Skin of body (tissue), 2 donors: Measurements from ENCODE around the gene DCDC2. TPM values are rescaled to one million over a fixed set of nuclear protein-coding genes. Genes with fewer than 3 reads are reported as not detected.
"Not testable (repeated sequence)": the region's sequence is repeated elsewhere in the genome, so short reads cannot be mapped to it uniquely, and the experiment has no call there.

Source experiments
- DNase-seq: peaks from one replicate; lab custom pipeline; 2025; lab: John Stamatoyannopoulos, UW
- total RNA-seq: library from RNA; depleted of rRNA; stranded (reverse); fragments of >200 nt; gene quantifications from one replicate; pipeline ENCODE4 v1.2.3, GENCODE V29; 2014

The DCDC2 gene
- total RNA-seq, 1 donor from 2014 or later: 1.2 TPM

DNA sequence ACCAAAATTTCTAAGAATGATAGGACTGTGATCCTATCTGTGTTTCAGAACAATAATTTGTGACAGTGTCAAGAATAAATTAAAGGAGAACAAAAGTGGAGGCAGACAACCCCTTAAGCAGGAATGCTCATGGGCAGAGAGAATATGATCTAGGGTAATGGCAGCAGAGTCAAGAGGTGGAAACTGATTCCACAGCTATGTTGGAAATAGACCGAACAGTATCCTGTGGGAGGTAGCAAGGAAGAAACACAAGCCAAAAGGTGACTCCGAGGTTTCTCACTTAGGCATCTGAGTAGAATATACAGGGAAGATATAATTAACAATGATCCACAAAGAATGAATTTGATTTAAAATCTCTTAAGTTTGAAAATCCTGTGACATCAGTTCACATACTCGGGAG is 131.3 kb downstream of the DCDC2 start:
- no peak for DNase-seq

DNA sequence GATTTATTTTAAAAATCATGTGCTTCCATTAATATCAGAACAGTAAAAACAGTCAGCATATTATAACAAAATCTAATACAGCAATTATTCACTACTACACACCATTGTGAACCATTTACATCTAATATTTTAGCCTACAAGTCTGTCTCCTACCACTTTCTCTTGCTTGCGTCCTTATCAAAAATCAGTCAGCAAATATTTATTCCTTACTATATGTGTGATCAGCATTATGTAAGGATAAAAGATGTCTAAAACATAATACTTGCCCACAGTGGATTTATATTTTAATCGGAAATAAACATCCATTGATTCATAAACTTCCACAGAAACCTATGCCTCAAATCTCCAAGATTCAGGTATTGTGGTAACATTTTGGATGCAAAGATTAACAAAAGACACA is 132.0 kb downstream of the DCDC2 start:
- DNase-seq: no peak

DNA sequence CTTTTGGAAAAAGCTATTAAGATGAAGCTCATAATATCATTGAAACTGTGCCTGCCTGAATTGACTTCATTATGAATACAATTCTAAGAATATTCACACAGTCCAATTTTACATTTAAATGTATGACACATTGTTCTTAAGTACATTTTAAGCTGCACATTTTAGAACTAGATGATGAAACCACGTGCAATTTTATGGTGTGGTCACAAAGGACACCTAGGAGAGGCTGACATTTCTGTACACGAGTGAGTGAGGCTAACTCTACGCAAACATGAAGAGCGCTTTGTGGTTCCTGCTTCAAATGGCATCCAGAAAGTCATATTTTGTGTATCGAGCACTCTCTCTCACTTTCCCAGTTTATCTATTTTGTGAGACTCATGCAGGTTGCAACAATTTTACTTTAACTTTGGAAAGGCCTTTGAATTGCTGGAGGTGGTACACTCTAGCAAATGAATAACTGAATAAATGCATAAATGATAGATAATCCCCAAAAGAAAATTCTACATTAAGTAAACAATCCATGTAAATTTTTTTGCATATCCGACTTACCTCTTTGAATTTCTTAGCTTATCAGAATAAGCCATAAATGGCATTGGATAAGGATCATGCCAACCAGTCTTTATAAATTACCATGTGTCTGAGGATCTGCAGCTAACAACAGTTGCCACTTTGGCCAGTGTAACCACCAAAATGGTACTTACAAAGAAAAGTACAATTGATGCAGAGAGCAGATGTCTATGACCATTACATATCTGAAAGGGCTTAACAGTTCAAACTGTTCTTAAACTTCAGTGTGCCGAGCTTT is 134.5 kb downstream of the DCDC2 start:
- DNase-seq: no peak

DNA sequence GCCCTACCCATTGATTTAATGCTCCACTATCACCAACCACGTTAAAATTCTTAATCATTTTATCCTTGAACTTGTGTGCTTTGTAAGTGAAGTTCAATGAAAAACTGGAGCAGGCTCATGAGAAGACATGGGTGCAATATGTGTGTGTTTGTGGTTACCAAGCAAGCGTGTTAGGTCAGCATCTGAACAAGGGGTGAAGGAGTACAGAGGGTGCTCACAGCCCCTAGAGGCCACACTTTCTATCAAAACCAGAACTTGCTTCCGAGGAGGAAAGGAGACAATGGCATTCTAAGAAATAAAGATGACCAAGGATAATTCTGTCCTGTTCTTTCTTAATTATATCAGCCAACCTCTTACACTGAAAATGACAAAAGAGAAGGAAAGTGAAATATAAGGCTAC is 138.2 kb downstream of the DCDC2 start:
- no peak for DNase-seq

DNA sequence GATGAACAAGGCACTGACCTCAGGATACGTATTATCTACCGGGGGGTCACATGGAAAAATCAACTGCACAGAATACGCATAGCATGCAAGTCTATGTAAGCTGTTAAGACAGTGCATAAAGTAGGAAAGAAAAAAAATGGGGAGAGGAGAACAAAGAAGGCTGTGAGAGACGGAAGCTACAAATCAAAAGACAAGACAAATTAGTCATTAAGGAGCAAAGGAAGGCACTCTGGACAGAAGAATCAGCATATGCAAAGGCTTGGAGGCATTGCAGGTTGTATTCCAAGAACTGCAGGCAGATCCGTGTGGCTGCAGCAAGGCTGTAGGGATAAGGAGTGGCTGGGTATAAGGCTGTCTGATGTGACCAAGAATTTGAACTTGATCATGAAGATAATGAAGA is 142.9 kb downstream of the DCDC2 start:
- DNase-seq: no peak

DNA sequence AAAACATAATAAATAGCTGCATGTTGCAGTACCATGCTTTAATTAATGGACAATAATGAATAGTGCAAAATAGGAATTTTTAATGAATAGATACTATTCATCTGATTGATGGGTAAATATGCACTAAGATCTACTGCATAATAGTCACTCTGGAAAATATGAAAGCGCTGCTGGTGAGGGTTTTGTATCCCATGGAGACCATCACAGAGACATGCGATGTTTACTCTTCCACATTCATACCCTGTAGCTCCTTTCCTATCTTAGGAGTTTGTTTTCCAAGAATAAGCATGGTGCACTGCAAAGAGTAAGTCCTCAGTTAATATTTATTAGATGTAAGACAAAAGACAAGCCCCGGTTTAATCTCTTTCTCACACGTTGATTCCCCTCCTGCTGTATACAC is 150.4 kb downstream of the DCDC2 start:
- peak; percentile 1 for DNase-seq

DNA sequence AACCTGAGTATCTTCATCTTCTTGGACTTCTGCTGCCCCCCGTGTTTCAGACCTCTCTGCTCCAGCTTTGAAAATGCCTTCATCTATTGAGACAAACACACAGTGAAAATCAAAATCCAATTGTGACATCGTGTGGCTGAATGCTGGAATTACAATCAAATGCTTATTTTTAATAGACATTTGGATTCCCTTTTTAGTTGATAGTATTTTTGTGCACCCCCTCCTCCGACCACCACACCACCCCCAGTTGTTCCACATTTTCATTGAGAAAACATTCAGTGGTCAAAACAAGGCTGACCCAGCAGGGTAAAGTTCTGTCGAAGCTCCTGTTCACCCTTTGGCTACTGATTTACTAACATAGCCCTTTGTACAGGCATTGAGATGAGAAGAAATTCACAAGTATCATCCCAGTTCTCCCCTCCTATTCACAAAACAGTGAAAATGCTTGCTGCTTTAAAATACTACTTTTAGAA is 152.8 kb downstream of the DCDC2 start:
- peak; percentile 47 for DNase-seq

DNA sequence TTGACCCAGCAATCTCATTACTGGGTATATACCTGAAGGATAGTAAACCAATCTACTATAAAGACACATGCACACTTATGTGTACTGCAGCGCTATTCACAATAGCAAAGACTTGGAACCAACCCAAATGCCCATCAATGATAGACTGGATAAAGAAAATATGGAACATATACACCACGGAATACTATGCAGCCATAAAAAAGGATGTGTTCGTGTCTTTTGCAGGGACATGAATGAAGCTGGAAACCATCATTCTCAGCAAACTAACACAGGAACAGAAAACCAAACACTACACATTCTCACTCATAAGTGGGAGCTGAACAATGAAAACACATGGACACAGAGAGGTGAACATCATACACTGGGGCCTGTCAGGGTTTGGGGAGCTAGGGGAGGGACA is 153.7 kb downstream of the DCDC2 start:
- not testable (repeated sequence) for DNase-seq

DNA sequence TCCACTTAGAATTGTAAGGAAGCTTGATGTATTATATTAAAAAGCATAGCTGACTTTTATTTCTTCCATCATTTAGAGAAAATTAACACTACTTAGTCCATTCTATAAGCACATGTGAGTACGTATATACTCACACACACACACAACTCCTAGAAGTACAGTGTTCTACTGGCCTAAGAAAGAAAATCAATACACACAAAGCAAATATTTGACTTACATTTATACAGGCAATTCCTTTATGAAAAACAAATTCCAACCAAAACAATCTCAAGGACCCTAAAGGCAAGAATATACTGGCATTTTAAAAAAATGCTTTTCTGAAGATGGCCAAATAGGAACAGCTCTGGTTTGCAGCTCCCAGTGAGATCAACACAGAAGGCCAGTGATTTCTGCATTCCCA is 160.0 kb downstream of the DCDC2 start:
- no peak for DNase-seq

DNA sequence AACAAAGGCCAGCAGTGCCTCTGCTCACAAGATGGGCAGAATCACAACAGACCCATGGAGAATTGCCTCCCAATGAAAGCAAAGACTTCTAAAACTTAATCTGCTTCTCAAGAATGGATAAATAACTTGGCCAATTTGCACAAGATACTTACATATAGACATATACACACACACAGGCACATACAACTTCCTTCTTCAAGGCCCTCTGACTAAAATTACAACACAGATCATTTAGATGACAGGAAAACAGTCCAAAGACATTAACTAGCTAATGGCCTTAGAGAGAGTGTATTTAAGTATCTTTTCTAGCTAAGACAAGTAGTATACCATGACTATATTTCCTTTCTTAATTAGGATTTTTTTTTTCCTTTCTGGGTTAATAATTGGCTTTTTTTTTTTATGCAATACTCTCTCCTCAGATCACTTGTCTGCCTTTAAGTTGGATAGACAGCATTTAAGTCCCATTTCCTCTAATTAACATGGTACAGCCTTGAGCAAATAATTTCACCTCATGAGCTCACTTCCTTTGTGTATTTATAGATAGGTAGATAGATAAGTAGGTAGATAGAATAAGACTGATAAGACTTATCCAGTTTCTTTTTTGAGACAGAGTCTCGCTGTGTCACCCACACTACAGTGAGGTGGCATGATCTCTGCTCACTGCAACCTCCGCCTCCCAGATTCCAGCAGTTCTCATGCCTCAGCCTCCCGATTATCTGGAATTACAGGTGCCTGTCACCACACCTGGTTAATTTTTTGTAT is 161.8 kb downstream of the DCDC2 start:
- DNase-seq: no peak

DNA sequence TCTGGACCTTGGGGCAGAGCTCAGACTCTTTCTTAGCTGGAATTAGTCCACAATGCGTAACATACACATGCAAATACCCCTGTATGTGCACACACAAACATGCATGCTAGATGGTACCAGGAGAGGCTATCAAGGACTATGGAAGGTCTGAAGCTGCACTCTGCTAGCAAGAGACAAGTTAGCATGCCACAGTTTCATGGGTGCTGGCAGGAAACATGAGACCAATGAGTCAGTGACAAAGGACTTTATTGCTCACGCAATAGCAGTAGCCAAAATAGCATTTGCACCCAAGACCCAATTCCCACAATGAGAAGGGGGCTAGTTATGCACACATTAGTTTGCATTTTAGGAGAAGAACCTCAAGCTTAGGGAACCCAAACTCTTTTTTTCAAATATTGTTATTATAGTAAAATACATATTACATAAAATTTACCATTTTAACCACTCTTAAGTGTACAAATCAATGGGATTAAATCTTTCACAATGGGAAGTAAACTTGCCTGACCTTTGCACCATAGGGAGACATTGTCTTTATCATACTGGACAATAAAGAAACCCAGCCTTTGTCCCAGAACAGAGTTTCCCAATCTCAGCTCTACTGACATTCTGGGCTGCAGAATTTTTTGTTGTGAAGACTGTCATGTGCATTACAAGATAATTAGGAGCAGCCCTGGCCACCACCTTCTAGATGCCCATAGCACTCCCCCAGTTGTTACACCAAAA is 162.7 kb downstream of the DCDC2 start:
- DNase-seq: no peak

DNA sequence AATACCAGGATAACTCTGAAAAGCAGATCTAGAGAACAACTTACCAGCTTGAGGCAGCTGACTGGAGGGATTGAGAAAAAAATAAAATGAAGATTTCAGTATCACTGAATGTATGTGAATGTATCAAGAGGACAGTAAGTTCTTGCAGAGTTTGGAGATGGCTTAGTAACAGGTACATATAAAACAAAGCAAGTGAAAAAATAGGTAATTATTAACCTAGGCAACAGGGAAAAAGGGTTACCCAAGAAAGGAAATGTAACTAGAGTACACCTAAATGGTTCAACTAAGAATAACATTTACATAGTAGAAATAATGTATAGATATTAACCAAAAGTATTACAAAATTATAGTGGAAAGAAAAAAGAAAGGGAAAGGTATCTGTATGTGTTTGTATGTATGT is 164.5 kb downstream of the DCDC2 start:
- DNase-seq: no peak

DNA sequence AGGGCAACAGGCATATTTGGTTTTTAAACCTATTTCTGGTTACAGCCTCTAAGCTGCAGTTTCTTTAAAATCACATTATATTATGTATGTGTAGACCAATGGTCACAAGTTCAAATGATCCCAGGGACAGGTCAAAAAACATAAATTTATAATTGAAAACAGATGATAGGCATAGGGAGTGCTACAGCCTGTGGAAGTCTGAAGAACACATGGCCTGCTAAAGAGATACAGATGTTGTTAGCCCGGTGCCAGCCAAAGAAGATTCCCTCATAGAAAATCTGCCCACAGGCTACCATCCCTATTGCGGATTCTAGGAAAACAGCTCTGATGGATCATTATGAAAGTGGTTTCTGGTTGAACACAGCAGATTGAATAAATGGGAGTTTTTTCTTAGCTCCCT is 166.5 kb downstream of the DCDC2 start:
- peak; percentile 20 for DNase-seq

DNA sequence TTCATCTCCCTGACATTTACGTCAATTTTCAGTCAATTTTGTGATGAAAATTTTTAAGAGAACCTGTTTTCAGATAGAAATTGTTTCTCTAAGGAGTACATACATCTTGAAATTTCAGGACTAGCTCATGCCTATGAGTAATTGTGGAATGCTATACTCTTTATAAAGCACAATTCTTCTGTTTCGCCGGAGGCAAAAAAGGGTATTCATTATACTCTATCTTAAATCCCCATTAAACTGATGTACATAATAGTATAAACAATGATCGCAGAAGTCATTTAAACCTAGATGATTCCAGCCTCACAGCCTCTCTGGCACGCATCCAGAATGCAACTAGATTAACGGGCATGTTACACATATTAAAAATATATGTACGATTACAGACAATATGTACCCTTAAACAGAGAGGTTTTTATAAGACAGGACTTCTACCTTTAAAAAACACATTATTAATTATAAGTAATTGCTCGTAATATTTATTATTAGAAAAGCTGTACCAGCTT is 169.2 kb downstream of the DCDC2 start:
- no peak for DNase-seq

DNA sequence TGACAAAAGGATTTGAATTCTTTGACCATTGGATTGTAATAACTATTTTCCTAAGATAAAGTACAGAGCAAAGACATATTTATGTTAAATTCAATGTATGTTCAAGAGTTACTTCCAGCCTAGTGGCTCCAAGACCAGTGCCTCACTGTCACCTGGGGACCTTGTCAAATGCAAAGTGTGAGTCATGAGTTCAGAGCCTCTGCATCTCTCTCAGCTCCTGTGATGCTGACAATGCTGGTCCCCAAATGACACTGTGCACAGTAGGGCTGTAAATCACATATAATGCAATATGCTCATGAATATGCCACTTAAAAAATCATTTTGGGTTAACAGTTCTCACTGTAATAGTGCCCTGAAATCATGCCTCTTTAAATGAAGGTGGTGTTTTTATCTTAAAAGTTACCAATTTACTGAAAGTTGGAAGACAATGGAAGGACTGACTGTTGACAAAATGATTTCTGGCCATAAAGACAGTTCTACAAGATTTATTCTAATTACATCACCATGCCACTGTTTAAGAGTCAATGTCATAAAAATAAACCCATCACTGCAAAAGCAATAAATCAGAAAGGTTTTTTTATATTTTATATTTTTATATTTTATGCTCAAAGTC is 169.8 kb downstream of the DCDC2 start:
- DNase-seq: no peak

DNA sequence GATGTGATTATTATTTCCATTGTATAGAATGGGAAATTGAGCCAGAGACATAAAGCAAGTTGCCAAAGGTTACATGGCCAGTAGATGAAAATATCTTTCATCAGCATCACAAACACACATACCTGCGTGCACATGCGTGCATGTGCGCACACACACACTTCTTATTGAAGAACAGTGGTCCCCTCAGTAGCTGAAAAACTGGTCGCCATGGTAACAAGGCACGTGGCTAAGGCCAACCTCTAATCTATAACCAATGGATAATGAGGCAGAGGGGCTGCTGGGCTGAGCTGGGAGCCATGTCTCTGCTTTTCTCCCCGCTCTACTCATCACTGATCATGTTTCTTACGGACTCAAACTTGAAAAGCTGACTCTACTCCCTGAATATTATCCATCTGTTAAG is 171.5 kb downstream of the DCDC2 start:
- DNase-seq: no peak

DNA sequence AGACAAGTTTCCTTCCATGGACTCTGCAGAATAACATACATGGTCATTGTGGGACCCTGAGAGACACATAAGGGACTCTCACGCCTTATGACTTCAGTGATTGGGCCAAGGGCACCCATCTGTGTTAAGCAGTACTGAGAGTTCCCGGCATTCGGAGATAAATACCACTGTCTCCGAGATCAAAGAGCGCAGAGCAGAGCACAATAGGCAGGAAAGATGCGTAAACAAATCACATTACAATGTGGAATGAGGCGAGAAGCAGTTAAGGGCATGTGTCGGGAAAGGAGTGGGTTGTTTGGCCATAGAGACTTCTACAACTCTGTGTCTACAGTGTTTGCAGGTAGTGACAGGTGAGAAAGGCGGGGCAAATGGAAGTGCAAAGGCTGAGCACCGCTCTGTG is 174.3 kb downstream of the DCDC2 start:
- DNase-seq: no peak

DNA sequence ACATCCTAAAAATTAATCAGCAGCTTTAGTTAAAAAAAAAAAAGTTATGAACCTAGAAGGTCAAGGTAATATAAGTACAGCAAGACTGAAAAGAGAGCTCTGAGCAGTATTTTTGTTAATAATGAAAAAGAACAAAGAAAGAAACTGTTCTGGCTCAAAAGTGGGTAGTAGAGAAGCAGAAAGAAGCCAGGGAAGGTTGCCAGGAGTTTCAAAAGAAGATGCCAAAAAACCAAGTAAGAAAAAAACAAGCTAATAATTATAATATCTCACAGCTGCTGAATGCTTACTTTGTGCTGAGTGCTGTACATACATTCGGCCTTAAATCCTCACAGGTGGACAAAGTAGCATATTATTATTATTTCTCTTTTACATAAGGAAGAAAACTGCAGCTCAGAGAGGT is 200.0 kb downstream of the DCDC2 start:
- no peak for DNase-seq

DNA sequence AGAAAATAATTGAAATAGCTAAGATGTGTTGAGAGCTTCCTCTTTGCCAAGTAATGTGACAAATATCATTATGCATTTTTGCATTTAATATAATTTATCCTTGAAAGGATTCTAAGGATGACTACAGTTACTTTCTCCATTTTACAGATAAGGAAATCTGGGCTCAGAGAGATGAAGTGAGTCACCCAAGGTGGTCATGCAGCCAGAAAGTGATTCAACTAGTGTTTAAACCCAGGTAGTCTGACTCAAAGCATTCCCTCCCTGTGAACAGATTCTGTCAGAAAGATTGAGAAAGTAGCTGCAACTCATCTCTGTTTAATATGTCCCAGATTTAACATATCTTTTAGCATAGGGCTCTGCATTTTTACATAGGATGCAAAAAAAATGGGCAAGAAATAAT is 203.7 kb downstream of the DCDC2 start:
- no peak for DNase-seq

DNA sequence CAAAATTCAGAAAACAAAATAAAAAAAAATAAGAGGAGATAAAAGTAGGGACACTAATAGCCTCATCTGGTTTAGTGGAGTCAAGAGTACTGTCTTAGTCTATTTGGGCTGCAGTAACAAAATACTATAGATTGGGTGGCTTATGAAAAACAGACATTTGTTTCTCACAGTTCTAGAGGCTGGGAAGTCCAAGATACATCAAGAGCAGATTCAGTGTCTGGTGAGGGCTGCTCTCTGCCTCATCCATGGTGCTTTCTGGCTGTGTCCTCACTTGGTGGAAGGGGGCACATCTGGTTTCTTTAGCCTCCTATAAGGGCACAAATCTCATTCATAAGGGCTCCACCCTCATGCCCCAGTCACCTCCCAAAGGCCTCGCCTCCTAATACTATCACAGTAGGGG is 205.8 kb downstream of the DCDC2 start:
- no peak for DNase-seq

DNA sequence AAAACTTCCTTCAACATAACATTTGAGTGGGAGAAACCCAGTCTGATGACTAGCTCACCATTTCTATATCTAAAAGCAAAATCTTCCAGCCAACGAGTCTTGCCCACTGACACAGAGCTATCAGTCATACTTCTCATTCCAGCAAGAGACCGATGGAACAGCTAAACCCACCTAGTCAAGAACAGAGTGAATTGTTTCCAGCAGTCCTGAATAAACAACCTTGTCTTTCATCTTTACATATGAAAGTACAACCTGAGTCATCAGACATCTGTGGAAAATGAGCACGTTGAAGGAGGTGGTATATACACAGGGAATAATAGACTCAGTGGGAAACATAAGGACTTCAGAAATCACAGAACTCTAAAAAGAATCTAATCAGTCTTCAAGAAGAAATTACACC is 208.0 kb downstream of the DCDC2 start:
- DNase-seq: no peak

DNA sequence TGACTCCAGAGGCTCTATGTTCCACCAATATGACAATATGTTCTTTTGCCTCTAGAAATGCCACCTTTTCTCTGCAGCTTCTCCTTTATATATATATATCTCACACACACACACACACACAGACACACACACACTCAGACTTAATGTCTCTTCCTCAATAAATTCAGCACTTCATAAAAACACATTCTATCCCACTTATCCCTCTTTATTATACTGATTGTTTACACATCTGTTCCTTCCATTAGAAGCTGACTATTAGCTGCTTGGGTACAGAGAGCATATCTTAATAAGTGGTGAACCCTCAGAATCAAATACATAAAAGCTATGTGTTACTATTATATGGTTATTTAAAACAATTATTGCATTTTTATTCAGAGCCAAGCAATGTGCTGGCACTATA is 208.6 kb downstream of the DCDC2 start:
- DNase-seq: no peak
